Keratinocyte (primary cell): ENCODE data around the gene TWNK. TPM values are rescaled to one million over a fixed set of nuclear protein-coding genes. Genes with fewer than 3 reads are reported as not detected.

ENCODE experiments used
- DNase-seq: peaks from one replicate; pipeline ENCODE4 v3.0.0-alpha.2; 2011; ENCODE audit warnings: low read depth, missing footprints, low spot score
- FAIRE-seq: peaks from 2 replicates; lab custom pipeline; 2011; peaks lifted over from hg19 to GRCh38; lab: Jason Lieb, UNC
- H2AFZ ChIP-seq: 2 replicates; pipeline ENCODE4 v1.6.0; 2012; ENCODE audit warnings: low read length, control low read depth, inconsistent platforms; ENCODE audit not compliant: control insufficient read depth
- H3K27ac ChIP-seq: 2 replicates; pipeline ENCODE4 v1.5.1; 2011; ENCODE audit warnings: low read length; ENCODE audit not compliant: control insufficient read depth, insufficient read depth
- H3K27me3 ChIP-seq: 3 replicates; pipeline ENCODE4 v1.6.0; 2011; ENCODE audit warnings: low read length; ENCODE audit not compliant: control insufficient read depth, insufficient read depth; ENCODE audit errors: extremely low read depth
- H3K36me3 ChIP-seq, 2 experiments: 2 replicates in 1 of 2; 3 replicates in 1 of 2; pipeline ENCODE4 v1.5.1; 2011; ENCODE audit warnings: low read length in 2 of 2, mild to moderate bottlenecking in 1 of 2; ENCODE audit not compliant: control insufficient read depth in 2 of 2, insufficient read depth in 2 of 2; ENCODE audit errors: extremely low read depth in 1 of 2
- H3K4me1 ChIP-seq: 3 replicates; pipeline ENCODE4 v1.5.1; 2011; ENCODE audit warnings: low read length; ENCODE audit not compliant: control insufficient read depth, insufficient read depth; ENCODE audit errors: extremely low read depth
- H3K4me2 ChIP-seq: 3 replicates; pipeline ENCODE4 v1.6.0; 2011; ENCODE audit warnings: low read depth, low read length; ENCODE audit not compliant: control insufficient read depth, insufficient read depth; ENCODE audit errors: extremely low read depth
- H3K4me3 ChIP-seq, 3 experiments: fragments of 200-600 bp in 1 of 3; sonication (generic) in 1 of 3; 2 replicates in 2 of 3; 3 replicates in 1 of 3; pipeline ENCODE4 v1.5.1; 2011 to 2016; ENCODE audit warnings: low read length in 3 of 3, mild to moderate bottlenecking in 3 of 3, control low read depth in 2 of 3, inconsistent platforms in 1 of 3, low read depth in 1 of 3, mixed read lengths in 1 of 3, mixed run types in 1 of 3, moderate library complexity in 1 of 3; ENCODE audit not compliant: control insufficient read depth in 2 of 3, insufficient read depth in 2 of 3; ENCODE audit errors: extremely low read depth in 1 of 3
- H3K79me2 ChIP-seq: 2 replicates; pipeline ENCODE4 v1.6.0; 2012; ENCODE audit warnings: low read length; ENCODE audit not compliant: control insufficient read depth, insufficient read depth
- H3K9ac ChIP-seq: 3 replicates; pipeline ENCODE4 v1.6.0; 2011; ENCODE audit warnings: low read length; ENCODE audit not compliant: control insufficient read depth, insufficient read depth; ENCODE audit errors: extremely low read depth
- H3K9me1 ChIP-seq: 3 replicates; pipeline ENCODE4 v1.6.0; 2011; ENCODE audit warnings: low read length; ENCODE audit not compliant: control insufficient read depth, insufficient read depth; ENCODE audit errors: extremely low read depth
- H3K9me3 ChIP-seq: 2 replicates; pipeline ENCODE4 v1.5.1; 2012; ENCODE audit warnings: low read depth, low read length; ENCODE audit not compliant: control insufficient read depth
- H4K20me1 ChIP-seq: 3 replicates; pipeline ENCODE4 v1.6.0; 2011; ENCODE audit warnings: low read length; ENCODE audit not compliant: control insufficient read depth, insufficient read depth; ENCODE audit errors: extremely low read depth
- CTCF ChIP-seq, 3 experiments: IDR thresholded peaks in 1 of 3; conservative IDR thresholded peaks in 1 of 3; optimal IDR thresholded peaks in 1 of 3; 2 replicates in 2 of 3; 3 replicates in 1 of 3; pipeline versions ENCODE3 to v1.5.1; 2011; ENCODE audit warnings: low read length in 3 of 3, mild to moderate bottlenecking in 3 of 3, moderate library complexity in 2 of 3, control low read depth in 1 of 3, inconsistent platforms in 1 of 3; ENCODE audit not compliant: insufficient read depth in 2 of 3; ENCODE audit errors: extremely low read depth in 1 of 3
- EZH2 ChIP-seq: IDR thresholded peaks from one replicate; pipeline ENCODE4 v1.6.1; 2012; ENCODE audit warnings: inconsistent platforms, mild to moderate bottlenecking, low read length, moderate library complexity
- dilution Hi-C: fragments of 300-500 bp; cut with MboI; formaldehyde crosslinking; loops from one replicate; pipeline ENCODE4 v1.7.0; 2020; ENCODE audit warnings: low sequenced_read_pairs; ENCODE audit not compliant: extremely low pct_ligation_motif_present
- polyA plus RNA-seq, 5 experiments: library from polyadenylated mRNA; depleted of rRNA in 3 of 5; stranded (reverse) in 3 of 5; stranded (forward) in 1 of 5; unstranded in 1 of 5; fragments of >200 nt; gene quantifications; 1 replicate in 1 of 5; 2 replicates in 3 of 5; 3 replicates in 1 of 5; pipeline versions ENCODE4 v1.2.1 to v1.2.3, GENCODE V29; 2011 to 2012; ENCODE audit warnings: missing spikeins in 2 of 5, low read depth in 1 of 5, low replicate concordance in 1 of 5

TWNK gene
- polyA plus RNA-seq, 1 donor (not counting 4 experiments of a cell fraction or from before 2014, with no cell fraction given) = 12.9 TPM

DNA sequence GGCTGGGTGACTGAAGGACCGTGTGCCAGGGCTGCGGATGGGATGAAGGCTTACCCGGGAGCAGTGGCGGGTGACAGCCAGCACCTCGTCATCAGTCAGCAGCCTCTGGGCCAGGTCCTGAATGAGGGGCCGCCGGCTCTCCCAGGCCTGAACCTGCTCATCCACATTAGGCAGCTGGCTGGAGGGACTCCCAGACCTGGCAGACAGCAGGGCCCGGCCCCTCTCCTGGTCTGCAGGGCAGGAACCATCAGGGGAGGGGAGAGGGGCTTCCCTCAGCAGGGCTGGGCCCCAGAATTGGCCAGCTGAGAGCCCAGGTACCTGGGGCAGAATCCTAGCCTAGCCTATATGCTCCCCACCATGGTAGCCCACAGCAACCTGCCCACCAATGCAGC is 28.2 kb downstream of the TWNK start:
- Histone ChIP-seq H4K20me1 (peaks cover 2% of the 10 kb centered on the region), H3K27ac (no peak overlapping the region), H3K36me3 (no peaks in the 10 kb centered on the region), H3K4me2 (no peak overlapping the region), H3K79me2 (no peaks in the 10 kb centered on the region), H3K9ac (no peak overlapping the region), H3K4me1 (peaks cover 25% of the 10 kb centered on the region), H3K9me3 (no peaks in the 10 kb centered on the region), H3K4me3 (no peak overlapping the region), H3K27me3 (peaks cover 4% of the 10 kb centered on the region), H2AFZ (no peak overlapping the region), H3K9me1 (no peaks in the 10 kb centered on the region)
- DNase-seq (no peak), FAIRE-seq (no peak)
- TF ChIP-seq CTCF (optimal IDR thresholded peaks at IDR 0.05 in 1 of 3, IDR thresholded peaks at IDR 0.05 in 1 of 3, conservative IDR thresholded peaks at IDR 0.05 in 1 of 3; ENCODE audit: extremely low read depth in 1 of 3, insufficient read depth in 2 of 3, low read length in 3 of 3) = no peak
- no peak for TF ChIP-seq EZH2
- dilution Hi-C loops = no loop called here

- no peak for FAIRE-seq
- peaks cover 2% of the 10 kb centered on the region for H4K20me1 ChIP-seq
- peaks cover 4% of the 10 kb centered on the region for H3K27me3 ChIP-seq
- H3K4me3 ChIP-seq = no peak overlapping the region
- no peaks in the 10 kb centered on the region for H3K9me3 ChIP-seq
- no peak overlapping the region for H2AFZ ChIP-seq
- DNase-seq = no peak
- no peak overlapping the region for H3K9ac ChIP-seq
- dilution Hi-C loops = no loop called here
- no peaks in the 10 kb centered on the region for H3K9me1 ChIP-seq
- no peaks in the 10 kb centered on the region for H3K36me3 ChIP-seq
- H3K4me2 ChIP-seq = no peak overlapping the region
- no peak overlapping the region for H3K27ac ChIP-seq
- no peak for TF ChIP-seq CTCF (optimal IDR thresholded peaks at IDR 0.05 in 1 of 3, IDR thresholded peaks at IDR 0.05 in 1 of 3, conservative IDR thresholded peaks at IDR 0.05 in 1 of 3; ENCODE audit: extremely low read depth in 1 of 3, insufficient read depth in 2 of 3, low read length in 3 of 3)
- TF ChIP-seq EZH2 = no peak
- H3K4me1 ChIP-seq = peaks cover 25% of the 10 kb centered on the region
- no peaks in the 10 kb centered on the region for H3K79me2 ChIP-seq
These were observed 29.5 kb downstream of the TWNK start for GRCh38 chr10:101016814-101017213.
